H1 (cell line): ENCODE measurements around the gene RPSA. TPM values are rescaled to one million over a fixed set of nuclear protein-coding genes. Genes with fewer than 3 reads are reported as not detected.

ENCODE experiments used
- CTCF ChIA-PET: fragments of 300-600 bp; sonication (Branson Sonifier 250); formaldehyde crosslinking; loops from one replicate; lab custom pipeline; 2021; ENCODE audit not compliant: partially characterized antibody; lab: Charles Lee
- POLR2A ChIA-PET: fragments of 300-600 bp; sonication (Branson Sonifier 250); formaldehyde crosslinking; loops from one replicate; lab custom pipeline; 2021; ENCODE audit warnings: inconsistent platforms; ENCODE audit not compliant: partially characterized antibody; lab: Charles Lee
- DNase-seq, 2 experiments: peaks; one replicate each; pipeline versions ENCODE4 v3.0.0 to v3.0.0-alpha.2; 2010 to 2022; ENCODE audit warnings: low spot score in 2 of 2, low read depth in 1 of 2, mixed read lengths in 1 of 2
- FAIRE-seq: peaks from 2 replicates; lab custom pipeline; 2011; peaks lifted over from hg19 to GRCh38; lab: Jason Lieb, UNC
- H2AFZ ChIP-seq: 2 replicates; pipeline ENCODE4 v1.8.1; 2012; ENCODE audit warnings: low read length, inconsistent platforms
- H2AK5ac ChIP-seq: 2 replicates; pipeline ENCODE4 v1.6.1; 2013; ENCODE audit warnings: low read depth, low read length
- H2BK120ac ChIP-seq: replicated peaks from 2 replicates; pipeline ENCODE3; 2013; ENCODE audit warnings: low read depth, low read length, inconsistent platforms
- H2BK12ac ChIP-seq: 2 replicates; pipeline ENCODE4 v1.6.1; 2013; ENCODE audit warnings: low read depth, low read length
- H2BK15ac ChIP-seq: 2 replicates; pipeline ENCODE4 v1.6.1; 2013; ENCODE audit warnings: low read length
- H2BK20ac ChIP-seq: 2 replicates; pipeline ENCODE4 v1.6.1; 2013; ENCODE audit warnings: low read length
- H2BK5ac ChIP-seq: 2 replicates; pipeline ENCODE4 v1.6.1; 2013; ENCODE audit warnings: low read depth, low read length
- H3K14ac ChIP-seq: 2 replicates; pipeline ENCODE4 v1.6.1; 2013; ENCODE audit warnings: inconsistent platforms; ENCODE audit not compliant: insufficient read length
- H3K18ac ChIP-seq: 2 replicates; pipeline ENCODE4 v1.6.1; 2013; ENCODE audit warnings: low read length; ENCODE audit errors: extremely low read depth
- H3K23ac ChIP-seq: 2 replicates; pipeline ENCODE4 v1.6.1; 2013; ENCODE audit warnings: inconsistent platforms; ENCODE audit not compliant: insufficient read length
- H3K23me2 ChIP-seq: 2 replicates; pipeline ENCODE4 v1.6.1; 2013; ENCODE audit warnings: low read depth, low read length
- H3K27ac ChIP-seq: 2 replicates; pipeline ENCODE4 v1.6.1; 2011; ENCODE audit warnings: low read depth, low read length, inconsistent platforms
- H3K27me3 ChIP-seq, 4 experiments: replicated peaks in 1 of 4; 1 replicate in 1 of 4; 2 replicates in 3 of 4; pipeline versions ENCODE4 v1.6.1 to v1.8.1; 2011 to 2013; ENCODE audit warnings: low read length in 3 of 4, mild to moderate bottlenecking in 3 of 4, inconsistent platforms in 2 of 4, mixed read lengths in 2 of 4, moderate library complexity in 1 of 4; ENCODE audit not compliant: control insufficient read depth in 3 of 4, insufficient read depth in 3 of 4; ENCODE audit errors: extremely low read depth in 1 of 4
- H3K36me3 ChIP-seq, 4 experiments: 2 replicates each; pipeline versions ENCODE4 v1.6.1 to v1.8.1; 2011 to 2013; ENCODE audit warnings: mild to moderate bottlenecking in 4 of 4, low read length in 3 of 4, moderate library complexity in 2 of 4, control low read depth in 1 of 4, inconsistent platforms in 1 of 4; ENCODE audit not compliant: insufficient read depth in 4 of 4, control insufficient read depth in 2 of 4
- H3K4ac ChIP-seq: replicated peaks from 2 replicates; pipeline ENCODE3; 2013; ENCODE audit warnings: low read length, low read depth, mixed read lengths, inconsistent platforms; ENCODE audit not compliant: insufficient read length
- H3K4me1 ChIP-seq, 4 experiments: replicated peaks in 1 of 4; 1 replicate in 1 of 4; 2 replicates in 3 of 4; pipeline versions ENCODE4 v1.6.1 to v1.8.1; 2011 to 2013; ENCODE audit warnings: low read length in 3 of 4, inconsistent platforms in 2 of 4, mixed read lengths in 1 of 4; ENCODE audit not compliant: insufficient read depth in 4 of 4, control insufficient read depth in 3 of 4
- H3K4me2 ChIP-seq, 2 experiments: 2 replicates each; pipeline versions ENCODE4 v1.6.1 to v1.8.1; 2011 to 2013; ENCODE audit warnings: low read depth in 2 of 2, low read length in 2 of 2, control low read depth in 1 of 2, inconsistent platforms in 1 of 2, mild to moderate bottlenecking in 1 of 2; ENCODE audit not compliant: insufficient read depth in 1 of 2
- H3K4me3 ChIP-seq, 4 experiments: fragments of 200-600, 300-600 bp in 1 of 4; sonication (generic), shearing (Covaris generic), sonication (Bioruptor Twin) in 1 of 4; 2 replicates each; pipeline versions ENCODE4 v1.5.1 to v1.8.1; 2011 to 2016; ENCODE audit warnings: low read length in 4 of 4, low read depth in 3 of 4, control low read depth in 2 of 4, inconsistent platforms in 2 of 4, mild to moderate bottlenecking in 2 of 4, mixed read lengths in 1 of 4, moderate library complexity in 1 of 4; ENCODE audit not compliant: insufficient read depth in 2 of 4; ENCODE audit errors: extremely low read depth in 1 of 4
- H3K56ac ChIP-seq: replicated peaks from 2 replicates; pipeline ENCODE3; 2013; ENCODE audit warnings: low read depth, mild to moderate bottlenecking, mixed read lengths, low read length, inconsistent platforms; ENCODE audit not compliant: insufficient read length
- H3K79me1 ChIP-seq: 2 replicates; pipeline ENCODE4 v1.6.1; 2013; ENCODE audit warnings: low read depth, low read length, control low read depth
- H3K79me2 ChIP-seq, 2 experiments: 2 replicates each; pipeline versions ENCODE4 v1.6.1 to v1.8.1; 2012 to 2013; ENCODE audit warnings: low read length in 2 of 2, mild to moderate bottlenecking in 2 of 2, inconsistent platforms in 1 of 2; ENCODE audit not compliant: insufficient read depth in 2 of 2, control insufficient read depth in 1 of 2
- H3K9ac ChIP-seq, 4 experiments: replicated peaks in 1 of 4; 1 replicate in 1 of 4; 2 replicates in 3 of 4; pipeline versions ENCODE4 v1.6.1 to v1.8.1; 2011 to 2013; ENCODE audit warnings: low read depth in 3 of 4, low read length in 3 of 4, control low read depth in 2 of 4, mild to moderate bottlenecking in 2 of 4, moderate library complexity in 2 of 4, inconsistent platforms in 1 of 4; ENCODE audit errors: extremely low read depth in 1 of 4
- H3K9me3 ChIP-seq, 2 experiments: 2 replicates each; pipeline versions ENCODE4 v1.6.1 to v1.8.1; 2012 to 2013; ENCODE audit warnings: mild to moderate bottlenecking in 2 of 2, moderate library complexity in 2 of 2, control low read depth in 1 of 2, inconsistent platforms in 1 of 2, low read depth in 1 of 2, low read length in 1 of 2, mixed read lengths in 1 of 2; ENCODE audit not compliant: insufficient read depth in 2 of 2
- H4K20me1 ChIP-seq, 2 experiments: replicated peaks in 1 of 2; 2 replicates each; pipeline versions ENCODE3 to v1.8.1; 2011 to 2013; ENCODE audit warnings: inconsistent platforms in 2 of 2, low read length in 2 of 2, mild to moderate bottlenecking in 1 of 2; ENCODE audit not compliant: insufficient read depth in 2 of 2, control insufficient read depth in 1 of 2
- H4K5ac ChIP-seq: 2 replicates; pipeline ENCODE4 v1.6.1; 2013; ENCODE audit warnings: low read length, low read depth, mixed read lengths, inconsistent platforms; ENCODE audit not compliant: insufficient read length
- H4K8ac ChIP-seq: 2 replicates; pipeline ENCODE4 v1.8.0; 2013; ENCODE audit warnings: mild to moderate bottlenecking, moderate library complexity, low read length, inconsistent platforms; ENCODE audit not compliant: insufficient read depth; ENCODE audit errors: extremely low read depth
- H4K91ac ChIP-seq: replicated peaks from 2 replicates; pipeline ENCODE3; 2013; ENCODE audit warnings: low read length, mixed read lengths, inconsistent platforms; ENCODE audit not compliant: insufficient read length
- ASH2L ChIP-seq: fragments of 200-600, 300-600 bp; sonication (generic); IDR thresholded peaks from one replicate; pipeline ENCODE4 v1.7.1; 2017; ENCODE audit warnings: low read length
- GABPA ChIP-seq: IDR thresholded peaks from 2 replicates; pipeline ENCODE4 v1.6.1; 2011; ENCODE audit warnings: mild to moderate bottlenecking, low read length, moderate library complexity, borderline replicate concordance; ENCODE audit not compliant: insufficient read depth
- MAFK ChIP-seq: IDR thresholded peaks from 2 replicates; pipeline ENCODE4 v1.6.1; 2012; ENCODE audit warnings: low read depth, mild to moderate bottlenecking, improper control_type of control experiment, low read length
- POLR2A ChIP-seq, 2 experiments: IDR thresholded peaks; 1 replicate in 1 of 2; 2 replicates in 1 of 2; pipeline ENCODE4 v1.6.1; 2011; ENCODE audit warnings: low read depth in 2 of 2, low read length in 2 of 2, mild to moderate bottlenecking in 2 of 2; ENCODE audit errors: control extremely low read depth in 1 of 2
- POLR2AphosphoS5 ChIP-seq: IDR thresholded peaks from 2 replicates; pipeline ENCODE4 v1.6.1; 2011; ENCODE audit warnings: low read depth, low read length
- RBBP5 ChIP-seq: IDR thresholded peaks from 2 replicates; pipeline ENCODE4 v1.7.1; 2012; ENCODE audit warnings: low read depth, mild to moderate bottlenecking, inconsistent platforms, low read length, moderate library complexity, borderline replicate concordance
- SP4 ChIP-seq: IDR thresholded peaks from 2 replicates; pipeline ENCODE4 v1.6.1; 2012; ENCODE audit warnings: low read length, inconsistent platforms
- TBP ChIP-seq: IDR thresholded peaks from 2 replicates; pipeline ENCODE4 v1.6.1; 2011; ENCODE audit warnings: low read depth, low read length, improper control_type of control experiment
- YY1 ChIP-seq: IDR thresholded peaks from 2 replicates; pipeline ENCODE4 v1.6.1; 2011; ENCODE audit warnings: low read depth, mild to moderate bottlenecking, low read length
- WGBS, 2 experiments: shearing (Covaris generic) in 1 of 2; methylation state at CpG; one replicate each; pipeline versions ENCODE4 v1.1.6 to v1.1.7; 2013 to 2015; ENCODE audit warnings: low lambda C conversion rate in 2 of 2, mixed read lengths in 2 of 2, inconsistent platforms in 1 of 2, low coverage in 1 of 2, missing lambda C conversion rate in 1 of 2; ENCODE audit not compliant: insufficient replicate concordance in 2 of 2, insufficient coverage in 1 of 2, insufficient read length in 1 of 2; ENCODE audit errors: extremely low coverage in 1 of 2, missing lambda C conversion rate in 1 of 2; 5-methylcytosine and 5-hydroxymethylcytosine counted together
- polyA plus RNA-seq, 7 experiments: library from polyadenylated mRNA; depleted of rRNA in 3 of 7; stranded (reverse) in 5 of 7; unstranded in 2 of 7; fragments of >200 nt in 5 of 7; fragments of 200-250 nt in 2 of 7; gene quantifications; 1 replicate in 5 of 7; 2 replicates in 1 of 7; 4 replicates in 1 of 7; pipeline versions ENCODE4 v1.2.1 to v1.2.3, GENCODE V29; 2011 to 2013; ENCODE audit warnings: missing spikeins in 2 of 7, mixed read lengths in 2 of 7
- total RNA-seq: library from RNA; stranded (reverse); fragmentation: NEBNext Ultra II Directional; extraction: Animal tissue kit (Norgen Biotek cat#: 25700); gene quantifications from 2 replicates; pipeline ENCODE4 v1.2.1, GENCODE V29; 2021
- TF ChIP-seq, protein P1 (sequence below): IDR thresholded peaks from 2 replicates; pipeline ENCODE4 v1.6.1; 2012; ENCODE audit warnings: inconsistent platforms
- TF ChIP-seq, protein P2 (sequence below): IDR thresholded peaks from 2 replicates; pipeline ENCODE4 v1.6.1; 2012; ENCODE audit warnings: low read length, inconsistent platforms

RPSA gene
- total and polyA plus RNA-seq, 2 of the 8 experiments (the other 6 are each of a cell fraction or from before 2014, with no cell fraction given), result 2,661 to 7,468 TPM

DNA sequence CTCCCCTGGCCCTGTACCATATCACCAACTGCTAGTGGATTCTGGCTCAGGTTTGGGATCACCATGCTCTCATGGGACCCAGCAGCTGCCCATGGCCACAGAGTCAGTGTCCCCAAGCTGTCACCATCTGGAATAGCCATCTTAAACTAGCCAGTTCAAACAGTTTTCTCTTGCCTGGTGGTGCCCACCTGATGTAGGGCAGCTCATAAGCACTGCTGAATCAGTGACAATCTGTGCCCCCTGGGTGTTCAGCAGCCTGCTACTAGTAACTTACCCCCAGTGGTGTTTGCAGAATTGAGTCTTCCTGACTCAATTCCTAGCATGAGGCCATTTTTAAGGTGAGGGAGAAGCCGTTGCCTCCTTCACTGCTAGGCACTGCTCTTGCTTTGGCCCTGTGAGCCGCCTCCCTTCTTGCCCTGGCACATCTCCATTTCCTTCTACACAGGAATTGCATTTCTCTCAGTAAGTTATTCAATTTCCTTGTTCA, 7.9 kb downstream of the RPSA start:
- peaks cover 14 to 16% of the 10 kb centered on the region in 2 experiments for H4K20me1 ChIP-seq
- FAIRE-seq, result no peak
- no peak overlapping the region for H2BK15ac ChIP-seq
- no peak overlapping the region for H2AK5ac ChIP-seq
- H3K9me3 ChIP-seq, result no peaks in the 10 kb centered on the region
- H3K56ac ChIP-seq, result no peak overlapping the region
- H3K4me2 ChIP-seq, result no peak overlapping the region
- H3K36me3 ChIP-seq, result peaks cover 26 to 53% (median 42%) of the 10 kb centered on the region in 4 experiments
- H2AFZ ChIP-seq, result no peak overlapping the region
- no peak overlapping the region for H3K14ac ChIP-seq
- no peak overlapping the region for H4K91ac ChIP-seq
- no peaks in the 10 kb centered on the region for H3K79me1 ChIP-seq
- H2BK12ac ChIP-seq, result no peak overlapping the region
- no peak overlapping the region for H4K5ac ChIP-seq
- peak in 1 of 2 experiments; percentile 61 for DNase-seq
- H3K9ac ChIP-seq, result no peak overlapping the region
- no peaks in the 10 kb centered on the region for H3K27me3 ChIP-seq
- H3K4ac ChIP-seq, result no peak overlapping the region
- H4K8ac ChIP-seq, result no peak overlapping the region
- 81% methylated on average over 2 of the region's 2 CpGs; no CpG with 5 or more reads in 1 of the 2 experiments for WGBS, 2 experiments
- peaks cover 0 to 10% of the 10 kb centered on the region in 2 experiments; a peak in 2 of 4 replicates for H3K79me2 ChIP-seq
- H2BK120ac ChIP-seq, result no peak overlapping the region
- TF ChIP-seq MAFK (no peak), POLR2AphosphoS5 (peak; percentile 95), GABPA (no peak), RBBP5 (no peak), POLR2A (IDR thresholded peaks at IDR 0.05; ENCODE audit: control extremely low read depth in 1 of 2, low read depth in 2 of 2, low read length in 2 of 2) (peak; percentile 86 to 95), ASH2L (no peak), TBP (0 out of 2 replicates have a peak, but pooled peaks have one; percentile 14), YY1 (0 out of 2 replicates have a peak, but pooled peaks have one; percentile 11), SP4 (peak; percentile 41; the same call in 1 of the 2 replicates)
- TF ChIP-seq, protein P1, sequence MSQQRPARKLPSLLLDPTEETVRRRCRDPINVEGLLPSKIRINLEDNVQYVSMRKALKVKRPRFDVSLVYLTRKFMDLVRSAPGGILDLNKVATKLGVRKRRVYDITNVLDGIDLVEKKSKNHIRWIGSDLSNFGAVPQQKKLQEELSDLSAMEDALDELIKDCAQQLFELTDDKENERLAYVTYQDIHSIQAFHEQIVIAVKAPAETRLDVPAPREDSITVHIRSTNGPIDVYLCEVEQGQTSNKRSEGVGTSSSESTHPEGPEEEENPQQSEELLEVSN, result no peak
- TF ChIP-seq, protein P2, sequence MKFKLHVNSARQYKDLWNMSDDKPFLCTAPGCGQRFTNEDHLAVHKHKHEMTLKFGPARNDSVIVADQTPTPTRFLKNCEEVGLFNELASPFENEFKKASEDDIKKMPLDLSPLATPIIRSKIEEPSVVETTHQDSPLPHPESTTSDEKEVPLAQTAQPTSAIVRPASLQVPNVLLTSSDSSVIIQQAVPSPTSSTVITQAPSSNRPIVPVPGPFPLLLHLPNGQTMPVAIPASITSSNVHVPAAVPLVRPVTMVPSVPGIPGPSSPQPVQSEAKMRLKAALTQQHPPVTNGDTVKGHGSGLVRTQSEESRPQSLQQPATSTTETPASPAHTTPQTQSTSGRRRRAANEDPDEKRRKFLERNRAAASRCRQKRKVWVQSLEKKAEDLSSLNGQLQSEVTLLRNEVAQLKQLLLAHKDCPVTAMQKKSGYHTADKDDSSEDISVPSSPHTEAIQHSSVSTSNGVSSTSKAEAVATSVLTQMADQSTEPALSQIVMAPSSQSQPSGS, result peak; percentile 74
- H2BK5ac ChIP-seq, result no peak overlapping the region
- H3K4me3 ChIP-seq, result no peak overlapping the region
- H2BK20ac ChIP-seq, result no peak overlapping the region
- CTCF ChIA-PET, result interaction anchor here (0.5 to 2.7 kb wide), 11 partner anchors 11 to 198 kb away, joined by 3 to 12 read pairs (median 4); no protein-coding TSS in a partner anchor
- H3K18ac ChIP-seq, result no peak overlapping the region
- H3K23ac ChIP-seq, result no peak overlapping the region
- peaks cover 0 to 3% (median 0%) of the 10 kb centered on the region in 4 experiments; a peak in 3 of 7 replicates for H3K4me1 ChIP-seq
- POLR2A ChIA-PET, result interaction anchor here (0.6 to 18.6 kb wide), 18 partner anchors 8 to 895 kb away, joined by 3 to 771 read pairs (median 4); partner anchors contain the start of genes EIF1B, RPSA and SLC25A38
- no peaks in the 10 kb centered on the region for H3K23me2 ChIP-seq
- peak overlapping the region; percentile 32; the same call in 1 of the 2 replicates for H3K27ac ChIP-seq
